Motor neuron (in vitro differentiated cells): ENCODE results near the gene PPFIA4. TPM values are rescaled to one million over a fixed set of nuclear protein-coding genes. Genes with fewer than 3 reads are reported as not detected.

Source experiments
- ATAC-seq, 8 experiments: fragments of 200-7000 bp; cut with Tn5 transposase; replicated peaks in 6 of 8; 2 replicates each; pipeline ENCODE4 v1.8.0; 2021; ENCODE audit warnings: mild to moderate bottlenecking in 8 of 8, moderate library complexity in 8 of 8
- H3K27ac ChIP-seq, 2 donors: fragments of 250-450 bp; sonication (Bioruptor Pico); 2 replicates each; pipeline ENCODE4 v1.9.0; 2021; ENCODE audit warnings: antibody characterized with exemption in 2 of 2, mild to moderate bottlenecking in 2 of 2, moderate library complexity in 1 of 2
- H3K4me1 ChIP-seq, 2 donors: fragments of 250-450 bp; sonication (Bioruptor Pico); replicated peaks in 1 of 2; 2 replicates each; pipeline ENCODE4 v1.6.1; 2021; ENCODE audit warnings: antibody characterized with exemption in 2 of 2, mild to moderate bottlenecking in 2 of 2, moderate library complexity in 1 of 2
- H3K4me3 ChIP-seq, 5 donors: fragments of 250-450 bp; sonication (Bioruptor Pico); 2 replicates each; pipeline ENCODE4 v1.9.0; 2021; ENCODE audit warnings: antibody characterized with exemption in 5 of 5, mild to moderate bottlenecking in 5 of 5, moderate library complexity in 4 of 5
- WGBS, 10 experiments: fragments of 450-650 bp; shearing (Covaris generic); methylation state at CpG; one replicate each; pipeline ENCODE4 v1.0.0; 2022; 5-methylcytosine and 5-hydroxymethylcytosine counted together
- in situ Hi-C, 9 experiments: fragments of 400-800 bp; cut with MboI; loops; one replicate each; pipeline ENCODE4 v1.15.0; 2021; ENCODE audit warnings: low sequenced_read_pairs in 9 of 9, low pct_unique_long_range_greater_than_20kb in 2 of 9; ENCODE audit not compliant: unreplicated experiment in 9 of 9
- total RNA-seq, 8 experiments: library from RNA; unstranded; fragments of 300-600 nt; gene quantifications; 2 replicates each; pipeline versions ENCODE4 v1.2.3 to v1.2.4, GENCODE V29; 2022

Gene PPFIA4
- total RNA-seq, 8 experiments from 2014 or later, result 1.5 to 34.3 (median 10.7) TPM

GRCh38 chr1:203103829-203104495 is 77.7 kb downstream of the PPFIA4 start:
- H3K4me3 ChIP-seq, result no peak overlapping the region
- ATAC-seq, result peak in 5 of 8 experiments; percentile 31 to 60 (median 40)
- peaks cover 12 to 25% of the 10 kb centered on the region in 2 donors for H3K4me1 ChIP-seq
- no peak overlapping the region for H3K27ac ChIP-seq
- in situ Hi-C loops, result loop anchor here in 1 of 9 experiments (25.0 kb wide), 1 partner anchor 108 kb away; no protein-coding TSS in a partner anchor
- 53 to 100% (median 77%) methylated on average over 1 to 6 of the region's 6 CpGs; no CpG with 5 or more reads in 2 of the 10 experiments for WGBS, 10 experiments

GRCh38 chr1:203104789-203105390 is 78.6 kb downstream of the PPFIA4 start:
- H3K4me3 ChIP-seq, result no peak overlapping the region
- peaks cover 12 to 25% of the 10 kb centered on the region in 2 donors for H3K4me1 ChIP-seq
- ATAC-seq, result no peak
- in situ Hi-C loops, result loop anchor here in 1 of 9 experiments (25.0 kb wide), 1 partner anchor 107 kb away; no protein-coding TSS in a partner anchor
- H3K27ac ChIP-seq, result no peak overlapping the region

GRCh38 chr1:203112475-203112874 is 86.2 kb downstream of the PPFIA4 start:
- H3K4me1 ChIP-seq, result no peaks in the 10 kb centered on the region
- 0 to 100% (median 84%) methylated on average over 1 to 2 of the region's 2 CpGs; no CpG with 5 or more reads in 3 of the 10 experiments for WGBS, 10 experiments
- no peak overlapping the region for H3K27ac ChIP-seq
- no peak overlapping the region for H3K4me3 ChIP-seq
- in situ Hi-C loops, result loop anchor here in 2 of 9 experiments (10.0 to 25.0 kb wide), 2 partner anchors 100 to 102 kb away; no protein-coding TSS in a partner anchor
- ATAC-seq, result peak in 3 of 8 experiments; percentile 17 to 54 (median 50)

GRCh38 chr1:203113308-203113707 is 87.0 kb downstream of the PPFIA4 start:
- in situ Hi-C loops, result loop anchor here in 2 of 9 experiments (10.0 to 25.0 kb wide), 2 partner anchors 99 to 101 kb away; no protein-coding TSS in a partner anchor
- Histone ChIP-seq H3K4me3 (no peak overlapping the region), H3K27ac (no peak overlapping the region), H3K4me1 (no peaks in the 10 kb centered on the region)
- ATAC-seq, result no peak
- WGBS, 10 experiments, result 27 to 92% (median 78%) methylated on average over 2 to 4 of the region's 4 CpGs; no CpG with 5 or more reads in 1 of the 10 experiments

GRCh38 chr1:203114202-203114601 is 87.9 kb downstream of the PPFIA4 start:
- no peak for ATAC-seq
- Histone ChIP-seq H3K27ac (no peak overlapping the region), H3K4me3 (no peak overlapping the region), H3K4me1 (no peaks in the 10 kb centered on the region)
- in situ Hi-C loops, result loop anchor here in 2 of 9 experiments (10.0 to 25.0 kb wide), 2 partner anchors 98 to 101 kb away; no protein-coding TSS in a partner anchor
- 43 to 71% (median 54%) methylated on average over 2 to 7 of the region's 7 CpGs for WGBS, 10 experiments

- peak in 1 of 8 experiments; percentile 20 for ATAC-seq
- 0 to 70% (median 57%) methylated on average over 1 to 4 of the region's 10 CpGs; no CpG with 5 or more reads in 3 of the 10 experiments for WGBS, 10 experiments
- in situ Hi-C loops, result loop anchor here in 2 of 9 experiments (10.0 to 25.0 kb wide), 2 partner anchors 96 to 99 kb away; no protein-coding TSS in a partner anchor
- H3K4me1 ChIP-seq, result no peaks in the 10 kb centered on the region
- H3K4me3 ChIP-seq, result no peak overlapping the region
- no peak overlapping the region for H3K27ac ChIP-seq
These were observed 90.0 kb downstream of the PPFIA4 start for GRCh38 chr1:203116091-203116820.

- no peak overlapping the region for H3K4me3 ChIP-seq
- no peak overlapping the region for H3K27ac ChIP-seq
- ATAC-seq, result peak; percentile 96 to 99 (median 98)
- in situ Hi-C loops, result loop anchor here in 2 of 9 experiments (10.0 to 25.0 kb wide), 2 partner anchors 94 to 97 kb away; no protein-coding TSS in a partner anchor
- H3K4me1 ChIP-seq, result no peaks in the 10 kb centered on the region
- 5 to 75% (median 38%) methylated on average over 4 to 22 of the region's 35 CpGs; no CpG with 5 or more reads in 1 of the 10 experiments for WGBS, 10 experiments
These were observed 91.6 kb downstream of the PPFIA4 start for GRCh38 chr1:203117611-203118575.

- H3K4me3 ChIP-seq, result no peak overlapping the region
- 0 to 100% (median 75%) methylated on average over 1 to 6 of the region's 7 CpGs; no CpG with 5 or more reads in 3 of the 10 experiments for WGBS, 10 experiments
- peak in 1 of 8 experiments; percentile 54 for ATAC-seq
- in situ Hi-C loops, result loop anchor here in 2 of 9 experiments (10.0 to 25.0 kb wide), 2 partner anchors 92 to 94 kb away; no protein-coding TSS in a partner anchor
- H3K4me1 ChIP-seq, result no peaks in the 10 kb centered on the region
- no peak overlapping the region for H3K27ac ChIP-seq
These were observed 94.2 kb downstream of the PPFIA4 start for GRCh38 chr1:203120325-203121153.

- in situ Hi-C loops, result loop anchor here in 2 of 9 experiments (10.0 to 25.0 kb wide), 2 partner anchors 91 to 93 kb away; no protein-coding TSS in a partner anchor
- 51 to 100% (median 75%) methylated on average over 1 to 11 of the region's 11 CpGs; no CpG with 5 or more reads in 1 of the 10 experiments for WGBS, 10 experiments
These were observed 95.1 kb downstream of the PPFIA4 start for GRCh38 chr1:203121186-203122015.

GRCh38 chr1:203122159-203122558 is 95.9 kb downstream of the PPFIA4 start:
- peaks cover 8% of the 10 kb centered on the region in 2 donors for H3K4me1 ChIP-seq
- 60 to 90% (median 76%) methylated on average over 1 to 2 of the region's 2 CpGs; no CpG with 5 or more reads in 4 of the 10 experiments for WGBS, 10 experiments
- no peak overlapping the region for H3K27ac ChIP-seq
- no peak overlapping the region for H3K4me3 ChIP-seq
- in situ Hi-C loops, result loop anchor here in 2 of 9 experiments (10.0 to 25.0 kb wide), 2 partner anchors 90 to 93 kb away; no protein-coding TSS in a partner anchor
- ATAC-seq, result no peak

More at GRCh38 chr1:203121186-203122015, 95.1 kb downstream of the PPFIA4 start:
- no peak for ATAC-seq
- no peak overlapping the region for H3K27ac ChIP-seq
- no peak overlapping the region for H3K4me3 ChIP-seq
- peaks cover 0 to under 1% of the 10 kb centered on the region in 2 donors for H3K4me1 ChIP-seq
